Daoy (cell line): ENCODE data around the gene CRLF3. TPM values are rescaled to one million over a fixed set of nuclear protein-coding genes. Genes with fewer than 3 reads are reported as not detected.
A peak's percentile ranks its signal among the peaks of the same experiment; 100 is the strongest.
"Not testable (repeated sequence)": the region's sequence is repeated elsewhere in the genome, so short reads cannot be mapped to it uniquely, and the experiment has no call there.

Experiments
- DNase-seq: peaks from one replicate; pipeline ENCODE4 v3.0.0-alpha.2; 2015; ENCODE audit warnings: low read depth
- total RNA-seq: library from RNA; depleted of rRNA; stranded (reverse); fragments of >200 nt; shearing (Covaris generic); gene quantifications from 2 replicates; pipeline ENCODE4 v1.2.3, GENCODE V29; 2014; rRNA removed

Gene CRLF3
- 28.2 and 32.5 TPM in 2 replicates for total RNA-seq

GRCh38 chr17:30824356-30825145 lies at the start of gene CRLF3:
TSS of gene CRLF3 (minus strand) at chr17:30824692. CDS start at chr17:30824651, 41 bp downstream.
- peak; percentile 96 for DNase-seq

DNA sequence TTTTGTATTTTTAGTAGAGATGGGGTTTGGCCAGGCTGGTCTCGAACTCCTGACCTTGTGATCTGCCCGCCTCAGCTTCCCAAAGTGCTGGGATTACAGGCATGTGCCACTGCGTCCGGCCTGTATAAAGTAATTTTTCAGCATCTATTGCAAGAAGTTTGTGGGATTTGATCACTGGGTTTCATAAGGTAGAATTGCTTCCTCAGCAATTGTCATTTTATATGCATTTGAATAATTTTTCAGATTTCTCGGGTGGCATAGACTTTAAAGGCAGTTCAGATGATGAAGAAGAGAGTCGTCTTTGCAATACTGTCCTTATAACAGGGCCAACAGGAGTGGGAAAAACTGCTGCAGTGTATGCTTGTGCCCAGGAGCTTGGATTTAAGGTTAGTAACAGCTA lies 44.5 kb upstream of the CRLF3 start:
- DNase-seq = no peak

DNA sequence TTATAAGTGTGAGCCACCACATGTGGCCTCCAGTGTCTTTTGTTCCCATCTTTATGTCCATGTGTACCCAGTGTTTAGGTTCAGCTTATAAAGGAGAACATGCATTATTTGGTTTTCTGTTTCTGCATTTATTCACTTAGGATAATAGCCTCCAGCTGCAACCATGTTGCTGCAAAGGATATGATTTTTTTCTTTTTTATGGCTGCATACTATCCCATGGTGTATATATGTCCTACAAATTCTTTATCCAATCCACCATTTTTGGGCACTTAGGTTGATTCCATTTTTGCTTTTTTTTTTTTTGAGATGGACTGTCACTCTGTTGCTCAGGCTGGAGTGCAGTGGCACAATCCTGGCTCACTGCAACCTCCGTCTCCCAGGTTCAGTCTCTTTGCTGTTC lies 40.1 kb upstream of the CRLF3 start:
- DNase-seq = no peak

GRCh38 chr17:30858556-30859250 lies 34.2 kb upstream of the CRLF3 start:
- DNase-seq = no peak

DNA sequence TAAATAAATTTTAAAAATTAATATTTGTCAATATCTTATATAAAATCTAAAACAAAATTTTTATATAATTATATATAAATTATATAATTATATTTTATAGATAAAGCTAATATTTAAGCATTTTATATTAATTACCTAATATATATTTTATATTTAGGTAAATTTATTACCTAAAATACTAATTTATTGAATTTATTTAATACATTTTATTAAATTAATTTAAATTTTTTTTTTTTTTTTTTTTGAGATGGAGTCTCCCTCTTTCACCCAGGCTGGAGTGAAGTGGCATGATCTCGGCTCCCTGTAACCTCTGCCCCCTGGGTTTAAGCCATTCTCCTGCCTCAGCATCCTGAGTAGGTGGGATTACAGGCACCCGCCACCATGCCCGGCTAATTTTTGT lies 29.7 kb upstream of the CRLF3 start:
- DNase-seq = no peak

DNA sequence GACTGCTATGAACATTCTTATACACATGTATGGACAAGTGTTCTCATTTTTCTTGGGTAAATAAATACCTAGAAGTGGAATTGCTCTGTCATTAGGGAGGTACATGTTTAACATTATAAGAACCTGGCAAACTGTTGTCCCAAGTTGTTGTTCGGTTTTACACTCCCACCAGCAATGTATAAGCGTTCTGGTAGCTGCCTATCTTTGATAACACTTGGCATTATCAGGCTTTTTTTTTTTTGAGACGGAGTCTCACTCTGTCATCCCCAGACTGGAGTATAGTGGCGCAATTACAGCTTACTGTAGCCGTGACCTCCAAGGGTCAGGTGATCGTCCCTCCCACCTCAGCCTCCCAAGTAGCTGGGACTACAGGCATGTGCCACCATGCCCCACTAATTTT lies 23.5 kb upstream of the CRLF3 start:
- DNase-seq = no peak

DNA sequence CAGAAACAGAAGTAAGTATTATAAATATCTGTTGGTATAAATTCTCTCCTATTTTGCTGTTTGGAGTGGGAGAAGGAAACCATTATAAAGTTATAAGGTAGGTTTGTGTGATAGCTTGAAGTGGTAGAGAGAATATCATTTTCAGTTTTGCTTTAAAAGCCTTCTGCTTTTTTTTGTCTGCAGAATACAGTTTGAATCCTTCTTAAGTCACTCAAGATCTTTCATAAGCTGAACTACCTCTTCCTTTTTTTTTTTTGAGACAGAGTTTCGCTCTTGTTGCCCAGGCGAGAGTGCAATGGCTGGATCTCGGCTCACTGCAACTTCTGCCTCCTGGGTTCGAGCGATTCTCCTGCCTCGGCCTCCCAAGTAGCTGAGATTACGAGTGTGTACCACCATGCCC lies 16.3 kb upstream of the CRLF3 start:
- DNase-seq = no peak

- no peak for DNase-seq
Measured at GRCh38 chr17:30838202-30838807, 13.8 kb upstream of the CRLF3 start.

- DNase-seq = no peak
Measured at GRCh38 chr17:30832438-30833124, 8.1 kb upstream of the CRLF3 start.

DNA sequence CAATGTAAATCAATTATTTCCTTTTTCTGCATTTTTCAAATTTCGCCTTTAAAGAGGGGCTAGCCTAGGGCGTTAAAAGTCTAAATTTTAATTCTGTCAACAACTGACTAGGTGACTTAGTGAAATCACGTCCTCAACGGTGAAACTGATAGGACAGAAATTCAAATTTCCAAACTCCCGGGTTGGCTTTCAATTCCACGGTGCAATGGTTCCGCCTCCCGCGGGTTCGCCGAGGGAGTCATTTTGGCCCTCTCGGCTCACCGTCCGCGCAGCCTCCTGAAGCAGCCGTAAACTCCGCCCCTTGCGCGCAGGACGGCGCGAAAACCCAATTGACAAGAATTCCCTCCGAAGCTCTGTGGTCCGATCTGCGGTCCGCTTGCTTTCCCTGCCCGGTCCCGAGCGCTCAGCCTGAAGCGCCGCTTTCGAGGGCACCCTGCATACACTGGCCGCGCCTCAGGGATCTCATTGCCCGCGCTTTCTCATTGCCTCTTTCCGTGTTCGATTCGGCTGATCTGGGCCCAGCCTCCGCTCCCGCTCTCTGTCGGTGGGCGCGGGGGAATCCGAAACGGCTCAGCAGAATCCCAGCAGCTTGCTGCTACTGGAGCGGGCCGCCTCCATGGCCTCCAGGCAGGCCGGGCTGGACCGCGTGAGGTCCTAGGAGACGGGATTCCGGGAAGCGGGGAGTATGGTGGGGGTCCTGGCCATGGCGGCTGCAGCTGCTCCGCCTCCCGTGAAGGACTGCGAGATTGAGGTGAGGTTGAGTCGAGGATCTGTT lies 7.4 kb upstream of the CRLF3 start, which contains the start of gene ATAD5:
Gene ATAD5, plus strand, starts transcription at position 304 of the 775 bp plus-strand sequence. Its CDS starts 382 bp downstream, at position 686.
- DNase-seq = peak; percentile 95

GRCh38 chr17:30831257-30831656 lies 6.8 kb upstream of the CRLF3 start:
- DNase-seq = peak; percentile 11

- DNase-seq = no peak
Measured at GRCh38 chr17:30829022-30829421, 4.5 kb upstream of the CRLF3 start.

GRCh38 chr17:30827082-30827481 lies 2.6 kb upstream of the CRLF3 start:
- no peak for DNase-seq

GRCh38 chr17:30824002-30824355 lies 513 bp downstream of the CRLF3 start:
- no peak for DNase-seq

GRCh38 chr17:30823421-30823820 lies 1.1 kb downstream of the CRLF3 start:
- DNase-seq = no peak

DNA sequence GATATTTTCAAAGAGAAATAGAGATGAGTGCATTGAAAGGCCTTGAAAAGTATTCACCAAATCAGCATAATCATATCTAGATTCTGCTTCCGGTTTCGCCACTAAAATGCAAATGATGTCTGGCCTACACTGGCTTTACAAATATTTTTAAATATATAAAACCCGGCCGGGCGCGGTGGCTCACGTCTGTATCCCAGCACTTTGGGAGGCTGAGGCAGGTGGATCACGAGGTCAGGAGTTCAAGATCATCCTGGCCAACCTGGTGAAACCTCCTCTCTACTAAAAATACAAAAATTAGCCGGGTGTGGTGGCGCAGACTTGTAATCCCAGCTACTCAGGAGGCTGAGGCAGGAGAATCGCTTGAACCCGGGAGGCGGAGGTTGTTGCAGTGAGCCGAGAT lies 1.6 kb downstream of the CRLF3 start:
- not testable (repeated sequence) for DNase-seq

DNA sequence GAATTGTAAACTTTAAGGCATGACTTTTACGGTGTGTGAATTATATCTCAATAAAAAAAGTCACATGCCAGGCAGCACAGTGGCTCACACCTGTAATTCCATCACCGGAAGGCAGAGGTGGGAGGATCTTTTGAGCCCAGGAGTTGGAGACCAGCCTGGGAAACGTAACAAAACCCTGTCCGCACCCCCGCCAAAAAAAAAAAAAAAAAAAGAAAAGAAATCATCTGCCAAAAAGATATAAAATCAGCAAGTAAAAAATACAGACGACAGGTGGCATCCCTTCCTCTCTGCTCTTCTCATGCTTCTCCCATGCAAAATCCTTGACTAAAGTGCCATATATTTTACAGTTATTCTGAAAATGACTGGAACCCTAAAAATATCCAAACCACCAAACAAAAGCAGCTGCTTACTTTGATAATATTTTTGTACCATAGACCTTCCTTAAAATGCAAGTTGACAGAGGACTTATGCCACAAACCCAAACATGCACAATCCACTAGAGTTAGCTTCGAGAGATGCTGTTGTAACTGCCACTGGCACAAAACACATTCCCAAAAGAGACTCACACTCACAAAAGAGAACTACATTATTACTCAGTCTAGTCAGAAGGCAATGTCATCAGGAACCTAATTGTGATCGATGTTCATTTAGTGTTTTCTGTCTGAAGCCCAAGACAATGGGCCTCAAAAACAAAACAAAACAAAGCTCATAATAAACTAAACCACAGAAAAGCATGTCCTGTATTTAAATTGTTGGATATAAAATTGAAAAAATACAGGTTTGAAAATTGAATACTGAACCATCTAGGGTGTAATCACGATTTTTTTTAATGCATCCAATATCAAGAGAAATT lies 2.4 kb downstream of the CRLF3 start:
- DNase-seq = no peak

GRCh38 chr17:30819971-30820705 lies 4.4 kb downstream of the CRLF3 start:
- DNase-seq = no peak

DNA sequence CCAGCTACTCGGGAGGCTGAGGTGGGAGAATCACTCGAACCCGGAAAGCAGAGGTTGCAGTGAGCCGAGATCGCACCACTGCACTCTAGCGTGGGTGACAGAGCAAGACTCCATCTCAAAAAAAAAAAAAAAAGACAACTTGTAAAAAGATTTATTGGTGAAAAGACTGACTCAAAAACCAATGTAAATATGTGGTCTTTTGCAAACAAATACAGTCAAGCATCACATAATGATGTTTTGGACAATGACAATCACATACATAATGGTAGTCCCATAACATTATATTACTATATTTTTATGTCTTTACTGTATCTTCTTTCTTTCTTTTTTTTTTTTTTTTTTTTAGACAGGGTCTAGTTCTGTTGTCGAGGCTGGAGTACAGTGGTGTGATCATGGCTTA lies 8.3 kb downstream of the CRLF3 start:
- DNase-seq = no peak

GRCh38 chr17:30814860-30815259 lies 9.6 kb downstream of the CRLF3 start:
- not testable (repeated sequence) for DNase-seq
